Activated CD4-positive, CD25-positive, alpha-beta regulatory T cell (primary cell): ENCODE results near the gene MAFG.

Source experiments
- DNase-seq, 4 experiments: peaks; one replicate each; lab custom pipeline; 2025; lab: John Stamatoyannopoulos, UW

MAFG gene

DNA sequence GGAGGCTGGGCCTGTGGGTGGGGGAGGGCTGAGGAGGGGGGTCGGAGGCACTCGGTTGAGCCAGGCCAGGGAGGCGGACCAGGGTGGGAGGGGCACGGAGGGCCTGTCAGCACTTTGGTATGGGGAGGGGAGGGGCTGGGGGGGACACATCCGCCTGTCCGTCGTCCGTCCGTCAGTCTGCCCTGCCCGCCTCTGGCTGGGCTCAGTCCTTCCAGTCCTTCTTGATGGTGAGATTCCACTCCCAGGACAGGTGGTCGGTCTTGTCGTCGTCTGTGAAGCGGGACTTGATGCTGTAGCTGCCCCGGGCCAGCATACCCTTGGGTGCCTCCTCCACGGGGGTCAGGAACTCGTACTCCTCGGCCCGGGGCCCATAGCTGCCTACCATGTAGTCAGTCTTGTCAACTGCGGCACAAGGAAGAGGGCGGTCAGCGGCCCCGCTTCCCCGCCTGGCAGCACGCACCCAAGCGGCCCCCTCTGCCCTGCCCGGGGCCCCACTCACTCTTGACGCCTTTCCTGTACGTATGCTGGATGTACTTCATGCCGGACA, 58.8 kb downstream of the MAFG start:
- no peak for DNase-seq
